ENCODE measurements around the gene DNAH8.
"Not testable (repeated sequence)": the region's sequence is repeated elsewhere in the genome, so short reads cannot be mapped to it uniquely, and the experiment has no call there.

Gene DNAH8

DNA sequence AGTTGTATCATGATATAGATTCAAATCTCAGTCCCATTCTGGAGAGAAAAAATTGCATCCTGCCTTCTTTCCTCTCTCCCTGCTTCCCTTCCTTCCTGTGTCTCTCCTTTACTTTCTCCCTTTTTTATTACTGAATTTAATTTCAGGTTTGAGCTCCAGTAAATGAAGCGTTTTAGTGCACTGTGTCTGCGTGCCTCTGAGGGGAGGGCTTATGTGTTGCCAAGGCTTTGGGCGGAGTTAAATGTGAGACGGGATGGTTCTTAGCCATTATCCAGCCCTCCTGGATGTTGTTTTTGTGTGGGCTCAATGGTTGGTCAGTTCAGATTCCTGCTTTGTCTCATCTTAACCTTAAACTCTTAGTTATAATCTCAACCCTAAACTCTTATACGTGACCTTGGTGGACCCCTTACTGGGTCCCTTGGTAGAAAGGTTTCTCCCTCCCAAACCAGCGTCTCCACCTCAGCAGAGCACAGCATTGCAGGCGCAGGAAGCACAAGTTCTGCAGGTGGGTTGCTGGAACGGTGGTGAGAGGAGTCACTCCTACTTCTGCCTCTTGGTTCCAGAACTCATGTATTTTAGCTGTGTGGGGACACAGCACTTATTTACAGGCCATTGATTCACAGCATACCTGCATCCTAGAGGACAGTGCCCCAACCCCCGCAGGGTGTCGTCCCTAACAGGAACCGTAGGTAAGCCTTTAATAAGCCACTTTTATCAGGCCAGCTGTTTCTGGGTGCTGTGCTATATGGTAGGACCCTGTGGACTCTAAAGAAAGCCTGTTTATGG, 68.5 kb downstream of the DNAH8 start:
- Histone ChIP-seq H3K27me3 (ENCODE audit: control insufficient read depth in 1 of 2, insufficient read depth in 2 of 2, low read length in 2 of 2) (no peaks in the 10 kb centered on the region), H3K4me3 (ENCODE audit: low read depth in 1 of 2, low read length in 2 of 2) (no peak overlapping the region)

DNA sequence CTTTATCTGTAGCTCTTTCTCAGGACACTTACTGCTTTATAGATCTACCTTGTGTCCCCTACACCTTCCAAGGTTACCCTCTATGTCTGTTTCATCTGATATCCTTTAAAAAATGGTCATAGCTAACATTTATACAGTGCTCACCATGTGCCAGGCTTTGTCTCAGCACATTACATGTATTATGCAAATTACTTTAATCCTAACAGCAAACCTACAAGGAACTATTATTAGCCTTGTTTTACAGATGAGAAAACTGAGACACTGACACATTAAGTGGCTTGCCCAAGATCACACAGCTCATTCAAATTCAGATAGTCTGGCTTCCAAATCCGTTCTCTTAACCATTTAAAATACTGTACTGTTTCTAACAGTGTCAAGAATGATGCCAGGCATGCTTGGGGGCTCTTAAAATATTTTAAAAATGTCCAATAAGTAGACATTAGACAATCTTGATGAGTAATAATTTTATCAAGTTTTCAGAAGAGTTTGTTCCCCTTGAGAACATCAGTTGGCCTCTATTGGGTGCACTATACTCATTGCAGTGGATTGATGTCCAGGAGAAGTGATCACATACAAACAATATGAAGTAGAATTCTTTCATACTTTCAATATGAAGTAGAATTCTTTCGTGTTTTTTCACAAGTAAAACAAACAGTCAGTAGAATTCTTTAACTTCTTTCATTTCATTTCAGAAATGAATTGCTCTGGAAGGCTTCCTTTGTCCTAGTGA, 69.6 kb downstream of the DNAH8 start:
- no peaks in the 10 kb centered on the region for H3K4me1 ChIP-seq (ENCODE audit: insufficient read depth, low read length)
- no peaks in the 10 kb centered on the region for H3K36me3 ChIP-seq (ENCODE audit: insufficient read depth, low read length)
- H3K4me3 ChIP-seq (ENCODE audit: low read depth in 1 of 2, low read length in 2 of 2) = no peak overlapping the region

More for the DNA sequence above, 68.5 kb downstream of the DNAH8 start:
- Histone ChIP-seq H3K9me3 (ENCODE audit: low read length) (no peaks in the 10 kb centered on the region), H3K9ac (ENCODE audit: low read length) (no peak overlapping the region), H3K4me1 (ENCODE audit: insufficient read depth, low read length) (no peaks in the 10 kb centered on the region), H3K27ac (ENCODE audit: low read depth, low read length) (no peak overlapping the region), H3K36me3 (ENCODE audit: insufficient read depth, low read length) (no peaks in the 10 kb centered on the region)

DNA sequence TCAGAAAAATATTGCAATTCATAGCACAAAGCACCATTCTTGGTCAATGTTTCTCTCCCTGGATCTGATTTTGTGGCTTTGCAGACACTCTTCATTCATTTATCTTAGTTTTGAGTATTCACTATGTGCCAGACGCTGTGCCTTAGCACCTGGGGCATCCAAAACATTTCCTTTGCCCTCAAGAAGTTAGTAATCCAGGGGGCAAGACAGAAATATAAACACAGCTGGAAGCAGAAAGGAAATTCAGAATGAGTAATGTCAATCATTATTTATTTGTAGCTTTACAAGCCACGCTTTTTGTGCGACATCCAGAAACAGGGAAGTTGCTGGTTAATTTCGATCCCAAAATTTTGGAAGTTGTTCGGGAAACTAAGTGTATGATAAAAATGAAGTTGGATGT, 71.4 kb downstream of the DNAH8 start:
- Histone ChIP-seq H3K9ac (ENCODE audit: low read length) (no peak overlapping the region), H3K27ac (ENCODE audit: low read depth, low read length) (no peak overlapping the region), H3K27me3 (ENCODE audit: control insufficient read depth in 1 of 2, insufficient read depth in 2 of 2, low read length in 2 of 2) (no peaks in the 10 kb centered on the region), H3K4me3 (ENCODE audit: low read depth in 1 of 2, low read length in 2 of 2) (no peak overlapping the region), H3K9me3 (ENCODE audit: low read length) (no peaks in the 10 kb centered on the region), H3K36me3 (ENCODE audit: insufficient read depth, low read length) (no peaks in the 10 kb centered on the region), H3K4me1 (ENCODE audit: insufficient read depth, low read length) (no peaks in the 10 kb centered on the region)

More for the DNA sequence above, 69.6 kb downstream of the DNAH8 start:
- no peaks in the 10 kb centered on the region for H3K27me3 ChIP-seq (ENCODE audit: control insufficient read depth in 1 of 2, insufficient read depth in 2 of 2, low read length in 2 of 2)
- H3K9ac ChIP-seq (ENCODE audit: low read length) = no peak overlapping the region
- no peaks in the 10 kb centered on the region for H3K9me3 ChIP-seq (ENCODE audit: low read length)
- no peak overlapping the region for H3K27ac ChIP-seq (ENCODE audit: low read depth, low read length)

DNA sequence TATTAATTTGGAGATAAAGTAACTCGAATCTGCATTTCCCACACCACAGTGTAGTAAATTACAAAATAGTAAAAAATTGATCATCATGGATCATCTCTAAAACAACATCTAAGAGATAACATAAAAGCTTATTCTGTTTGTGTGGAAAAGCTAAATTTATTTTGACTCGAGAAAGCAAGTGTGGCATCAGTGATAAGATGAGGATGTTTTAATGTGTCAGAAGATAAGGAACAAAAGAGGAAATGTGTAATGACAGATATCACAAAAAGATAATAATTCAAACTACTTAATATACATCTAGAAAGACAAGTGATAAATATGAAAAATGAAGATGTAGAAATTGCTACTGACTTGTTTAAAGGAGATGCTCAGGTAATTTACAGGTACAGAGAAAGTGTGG, 74.1 kb downstream of the DNAH8 start:
- Histone ChIP-seq H3K4me3 (ENCODE audit: low read depth in 1 of 2, low read length in 2 of 2) (no peak overlapping the region), H3K9me3 (ENCODE audit: low read length) (no peaks in the 10 kb centered on the region), H3K27ac (ENCODE audit: low read depth, low read length) (no peak overlapping the region), H3K4me1 (ENCODE audit: insufficient read depth, low read length) (no peaks in the 10 kb centered on the region), H3K9ac (ENCODE audit: low read length) (no peak overlapping the region), H3K27me3 (ENCODE audit: control insufficient read depth in 1 of 2, insufficient read depth in 2 of 2, low read length in 2 of 2) (no peaks in the 10 kb centered on the region), H3K36me3 (ENCODE audit: insufficient read depth, low read length) (no peaks in the 10 kb centered on the region)

DNA sequence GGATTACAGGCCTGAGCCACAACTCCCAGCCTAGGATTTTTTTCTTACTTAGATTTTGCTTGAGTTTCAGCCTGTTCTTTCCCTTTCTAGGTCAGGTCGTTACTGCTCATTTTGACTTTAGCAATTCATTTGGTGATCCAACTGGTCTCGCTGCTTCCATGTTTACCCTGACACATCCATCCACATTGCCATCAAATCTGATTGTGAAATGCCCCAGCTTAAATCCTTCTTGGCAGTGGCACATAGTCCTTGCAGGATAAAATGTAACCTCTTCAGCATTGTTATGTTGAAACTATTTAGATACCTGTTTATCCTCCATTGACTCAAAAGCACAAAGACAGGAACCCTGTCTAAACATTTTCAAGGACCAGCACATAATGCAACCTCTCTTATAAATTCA, 77.2 kb downstream of the DNAH8 start:
- no peak overlapping the region for H3K9ac ChIP-seq (ENCODE audit: low read length)
- H3K27me3 ChIP-seq (ENCODE audit: control insufficient read depth in 1 of 2, insufficient read depth in 2 of 2, low read length in 2 of 2) = no peaks in the 10 kb centered on the region
- H3K4me1 ChIP-seq (ENCODE audit: insufficient read depth, low read length) = no peaks in the 10 kb centered on the region
- H3K36me3 ChIP-seq (ENCODE audit: insufficient read depth, low read length) = no peaks in the 10 kb centered on the region
- no peak overlapping the region for H3K4me3 ChIP-seq (ENCODE audit: low read depth in 1 of 2, low read length in 2 of 2)
- H3K27ac ChIP-seq (ENCODE audit: low read depth, low read length) = no peak overlapping the region
- no peaks in the 10 kb centered on the region for H3K9me3 ChIP-seq (ENCODE audit: low read length)

DNA sequence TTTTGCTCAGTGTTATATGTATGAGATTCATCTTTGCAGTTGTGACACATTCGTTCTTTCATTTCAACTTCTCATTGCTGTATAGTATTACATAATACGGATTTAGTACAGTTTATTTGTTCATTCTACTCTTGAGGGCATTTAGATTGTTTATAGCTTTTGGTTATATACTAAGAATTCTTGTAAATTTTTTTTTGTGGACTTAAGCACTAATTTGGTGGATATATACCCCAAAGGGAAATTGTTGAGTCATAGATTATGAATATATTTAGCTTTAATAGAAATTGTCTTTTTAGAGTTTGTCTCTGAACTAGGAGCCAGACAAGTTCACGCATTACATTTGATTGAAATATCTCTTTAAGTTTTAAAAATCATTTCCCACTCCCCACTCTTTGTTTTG, 79.6 kb downstream of the DNAH8 start:
- no peaks in the 10 kb centered on the region for H3K4me1 ChIP-seq (ENCODE audit: insufficient read depth, low read length)
- no peak overlapping the region for H3K9ac ChIP-seq (ENCODE audit: low read length)
- no peak overlapping the region for H3K4me3 ChIP-seq (ENCODE audit: low read depth in 1 of 2, low read length in 2 of 2)
- H3K27ac ChIP-seq (ENCODE audit: low read depth, low read length) = no peak overlapping the region
- H3K9me3 ChIP-seq (ENCODE audit: low read length) = no peaks in the 10 kb centered on the region
- no peaks in the 10 kb centered on the region for H3K27me3 ChIP-seq (ENCODE audit: control insufficient read depth in 1 of 2, insufficient read depth in 2 of 2, low read length in 2 of 2)
- no peaks in the 10 kb centered on the region for H3K36me3 ChIP-seq (ENCODE audit: insufficient read depth, low read length)

DNA sequence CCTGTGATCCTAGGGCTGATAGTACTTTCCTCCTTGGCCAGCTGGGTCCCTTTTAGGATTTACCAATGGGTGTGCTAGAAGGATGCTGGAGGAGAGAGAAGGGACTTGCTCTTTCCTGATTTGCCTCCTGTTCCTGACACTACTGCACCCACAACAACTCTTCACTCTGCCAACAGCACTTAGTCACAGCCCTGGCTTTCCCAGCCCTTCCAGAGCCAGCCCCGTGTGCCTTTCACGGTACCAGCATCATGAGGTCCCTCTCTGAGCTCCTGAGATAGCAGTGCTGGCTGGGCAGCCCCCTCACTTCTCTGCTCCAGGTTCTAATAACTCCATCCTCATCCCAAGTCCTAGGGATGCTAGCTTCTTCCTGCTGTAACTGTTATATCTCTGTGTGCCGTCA, 80.9 kb downstream of the DNAH8 start:
- Histone ChIP-seq H3K4me3 (ENCODE audit: low read depth in 1 of 2, low read length in 2 of 2) (no peak overlapping the region), H3K9ac (ENCODE audit: low read length) (no peak overlapping the region), H3K4me1 (ENCODE audit: insufficient read depth, low read length) (no peaks in the 10 kb centered on the region), H3K27me3 (ENCODE audit: control insufficient read depth in 1 of 2, insufficient read depth in 2 of 2, low read length in 2 of 2) (no peaks in the 10 kb centered on the region), H3K36me3 (ENCODE audit: insufficient read depth, low read length) (no peaks in the 10 kb centered on the region), H3K9me3 (ENCODE audit: low read length) (no peaks in the 10 kb centered on the region), H3K27ac (ENCODE audit: low read depth, low read length) (no peak overlapping the region)

DNA sequence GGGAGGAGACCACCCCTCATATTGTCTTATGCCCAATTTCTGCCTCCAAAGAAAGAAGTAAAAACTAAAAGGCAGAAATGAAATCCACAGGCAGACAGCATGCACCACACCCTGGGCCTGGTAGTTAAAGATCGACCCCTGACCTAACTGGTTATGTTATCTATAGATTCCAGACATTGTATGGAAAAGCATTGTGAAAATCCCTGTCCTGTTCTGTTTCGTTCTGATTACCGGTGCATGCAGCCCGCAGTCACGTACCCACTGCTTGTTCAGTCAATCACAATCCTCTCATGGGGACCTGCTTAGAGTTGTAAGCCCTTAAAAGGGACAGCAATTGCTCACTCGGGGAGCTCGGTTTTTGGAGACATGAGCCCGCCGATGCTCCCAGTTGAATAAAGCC, 81.3 kb downstream of the DNAH8 start:
- not testable (repeated sequence) for H3K27ac ChIP-seq (ENCODE audit: low read depth, low read length); H3K4me1 ChIP-seq (ENCODE audit: insufficient read depth, low read length); H3K36me3 ChIP-seq (ENCODE audit: insufficient read depth, low read length); H3K27me3 ChIP-seq (ENCODE audit: control insufficient read depth in 1 of 2, insufficient read depth in 2 of 2, low read length in 2 of 2); H3K9ac ChIP-seq (ENCODE audit: low read length); H3K9me3 ChIP-seq (ENCODE audit: low read length); H3K4me3 ChIP-seq (ENCODE audit: low read depth in 1 of 2, low read length in 2 of 2)

DNA sequence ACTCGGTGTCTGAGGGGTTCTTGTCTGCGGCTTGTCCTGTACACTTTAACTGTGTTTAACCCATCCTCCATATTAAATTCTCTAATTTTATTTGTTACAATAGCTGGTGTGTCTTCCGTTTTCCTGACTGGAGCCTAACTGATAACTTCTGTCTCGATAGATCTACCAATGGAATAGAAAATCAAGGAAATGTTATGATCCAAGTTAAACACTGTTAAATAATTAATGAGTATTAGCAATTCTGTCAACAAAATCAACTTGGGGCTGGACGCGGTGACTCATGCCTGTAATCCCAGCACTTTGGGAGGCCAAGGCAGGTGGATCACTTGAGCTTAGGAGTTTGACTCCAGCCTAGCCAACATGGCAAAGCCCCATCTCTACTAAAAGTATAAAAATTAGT, 81.7 kb downstream of the DNAH8 start:
- H3K27ac ChIP-seq (ENCODE audit: low read depth, low read length) = no peak overlapping the region
- no peaks in the 10 kb centered on the region for H3K4me1 ChIP-seq (ENCODE audit: insufficient read depth, low read length)
- H3K9me3 ChIP-seq (ENCODE audit: low read length) = no peaks in the 10 kb centered on the region
- H3K4me3 ChIP-seq (ENCODE audit: low read depth in 1 of 2, low read length in 2 of 2) = no peak overlapping the region
- no peak overlapping the region for H3K9ac ChIP-seq (ENCODE audit: low read length)
- H3K36me3 ChIP-seq (ENCODE audit: insufficient read depth, low read length) = no peaks in the 10 kb centered on the region
- H3K27me3 ChIP-seq (ENCODE audit: control insufficient read depth in 1 of 2, insufficient read depth in 2 of 2, low read length in 2 of 2) = no peaks in the 10 kb centered on the region

DNA sequence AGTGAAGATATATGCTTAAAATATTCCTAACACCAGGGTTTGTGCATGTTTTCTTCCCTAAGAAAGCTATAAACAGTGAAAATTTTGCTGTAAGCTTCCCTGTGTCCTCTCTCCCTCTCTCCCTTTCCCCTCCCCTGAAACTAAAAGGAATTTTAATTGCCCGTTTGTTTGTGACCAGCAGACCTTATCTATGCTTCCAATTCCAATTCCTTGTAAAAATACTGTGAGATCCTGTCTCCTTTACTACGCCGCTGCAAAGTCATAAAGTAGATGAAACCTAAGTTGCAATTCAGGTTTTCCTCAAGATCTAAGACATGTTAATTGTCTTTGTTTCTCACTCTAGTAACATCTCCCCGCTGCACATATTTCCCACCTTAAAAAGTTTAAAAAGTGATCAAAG, 82.3 kb downstream of the DNAH8 start:
- H3K27me3 ChIP-seq (ENCODE audit: control insufficient read depth in 1 of 2, insufficient read depth in 2 of 2, low read length in 2 of 2) = no peaks in the 10 kb centered on the region
- no peak overlapping the region for H3K9ac ChIP-seq (ENCODE audit: low read length)
- no peaks in the 10 kb centered on the region for H3K4me1 ChIP-seq (ENCODE audit: insufficient read depth, low read length)
- H3K4me3 ChIP-seq (ENCODE audit: low read depth in 1 of 2, low read length in 2 of 2) = no peak overlapping the region
- H3K27ac ChIP-seq (ENCODE audit: low read depth, low read length) = no peak overlapping the region
- H3K36me3 ChIP-seq (ENCODE audit: insufficient read depth, low read length) = no peaks in the 10 kb centered on the region
- H3K9me3 ChIP-seq (ENCODE audit: low read length) = no peaks in the 10 kb centered on the region

DNA sequence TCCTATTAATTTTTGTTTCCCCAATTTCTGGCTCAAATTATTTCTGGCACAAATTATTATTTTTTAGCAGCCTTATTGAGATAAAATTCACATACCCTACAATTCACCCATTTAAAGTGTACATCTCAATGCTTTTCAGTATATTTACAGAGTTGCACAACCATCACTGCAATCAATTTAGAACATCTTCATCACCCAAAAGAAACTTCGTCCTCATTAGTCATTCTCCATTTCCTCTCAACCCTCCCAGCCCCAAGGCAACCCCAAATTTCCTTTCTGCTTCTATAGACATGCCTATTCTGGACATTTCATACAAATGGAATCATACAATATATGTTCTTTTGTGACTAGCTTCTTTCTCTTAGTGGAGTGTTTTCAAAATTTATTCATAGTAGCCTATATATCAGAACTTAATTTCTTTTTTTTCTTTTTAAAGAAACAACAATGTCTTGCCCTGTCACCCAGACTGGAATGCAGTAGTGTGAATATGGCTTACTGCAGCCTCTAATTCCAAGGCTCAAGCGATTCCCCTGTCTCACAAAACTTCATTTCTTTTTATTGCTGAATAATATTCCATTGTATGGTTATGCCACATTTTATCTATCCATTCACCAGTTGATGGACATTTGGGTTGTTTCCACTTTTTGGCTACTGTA, 84.5 kb downstream of the DNAH8 start:
- no peak overlapping the region for H3K4me3 ChIP-seq (ENCODE audit: low read depth in 1 of 2, low read length in 2 of 2)
- H3K36me3 ChIP-seq (ENCODE audit: insufficient read depth, low read length) = no peaks in the 10 kb centered on the region
- H3K27ac ChIP-seq (ENCODE audit: low read depth, low read length) = no peak overlapping the region
- no peaks in the 10 kb centered on the region for H3K4me1 ChIP-seq (ENCODE audit: insufficient read depth, low read length)
- no peak overlapping the region for H3K9ac ChIP-seq (ENCODE audit: low read length)
- H3K9me3 ChIP-seq (ENCODE audit: low read length) = no peaks in the 10 kb centered on the region
- H3K27me3 ChIP-seq (ENCODE audit: control insufficient read depth in 1 of 2, insufficient read depth in 2 of 2, low read length in 2 of 2) = no peaks in the 10 kb centered on the region

Measured in muscle layer of colon (tissue), 2 donors.